HG03342 (cell line): ENCODE data around the gene PTCHD1.

Experiments
- ATAC-seq: cut with Tn5 transposase; IDR thresholded peaks from one replicate; pipeline ENCODE4 v1.9.1; 2021; ENCODE audit warnings: mild to moderate bottlenecking, moderate library complexity; ENCODE audit not compliant: unreplicated experiment

PTCHD1 gene

DNA sequence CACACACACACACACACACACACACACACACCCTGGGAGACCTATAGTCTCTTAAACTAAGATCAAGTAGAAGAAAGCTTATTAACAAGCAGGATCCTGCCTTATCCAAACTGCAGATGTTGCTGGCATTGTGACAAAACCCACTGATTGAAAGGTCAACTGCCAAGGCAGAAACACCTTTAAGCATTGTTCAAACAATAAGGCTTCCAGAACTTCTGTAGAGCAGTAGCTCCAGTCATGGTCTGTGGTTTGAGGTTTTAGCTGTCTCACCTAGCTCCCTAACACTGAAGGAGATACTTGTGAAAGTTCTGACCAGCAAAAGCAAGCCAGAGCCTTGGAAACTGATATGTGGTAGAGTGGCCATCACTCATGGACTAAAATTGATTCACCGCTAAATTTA, 59.8 kb downstream of the PTCHD1 start:
- no peak for ATAC-seq

- ATAC-seq, result no peak
Observed at GRCh38 chrX:23396263-23396662, 61.6 kb downstream of the PTCHD1 start.

GRCh38 chrX:23398570-23398969, 63.9 kb downstream of the PTCHD1 start:
- ATAC-seq, result no peak

DNA sequence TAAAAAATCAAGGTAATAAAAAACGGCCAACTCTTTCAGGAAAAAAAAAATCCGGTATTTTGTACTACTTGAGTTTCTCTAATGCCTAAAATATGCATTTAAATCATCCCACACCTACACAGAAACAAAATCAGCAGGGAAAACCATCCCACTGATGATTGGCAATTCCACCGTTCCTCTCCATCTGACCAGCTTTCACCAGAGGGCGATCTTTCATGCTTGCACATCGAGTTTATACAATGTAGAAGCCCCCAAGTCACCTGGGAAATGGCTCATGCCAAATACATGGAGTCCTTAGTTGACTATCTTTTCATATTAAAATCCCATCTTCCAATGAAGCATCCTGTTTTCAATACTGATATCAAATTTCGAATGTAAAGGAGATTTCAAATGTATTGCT, 69.2 kb downstream of the PTCHD1 start:
- ATAC-seq, result no peak

DNA sequence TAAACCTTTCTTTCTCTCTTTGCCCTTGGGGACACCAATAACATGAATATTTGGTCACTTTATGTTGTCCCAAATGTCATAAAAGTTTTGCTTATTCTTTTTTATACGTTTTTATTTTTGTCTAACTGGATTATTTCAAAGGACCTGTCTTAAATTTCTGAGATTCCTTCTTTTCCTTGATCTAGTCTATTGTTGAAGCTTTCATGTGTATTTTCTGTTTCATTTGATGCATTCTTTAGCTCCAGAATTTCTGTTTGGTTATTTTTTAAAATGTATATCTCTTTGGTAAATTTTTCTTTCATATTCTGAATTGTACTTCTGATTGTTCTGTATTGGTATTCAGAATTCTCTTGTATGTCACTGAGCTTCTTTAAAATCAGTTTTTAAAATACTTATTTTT, 88.3 kb downstream of the PTCHD1 start:
- no peak for ATAC-seq

GRCh38 chrX:23434356-23434884, 99.8 kb downstream of the PTCHD1 start:
- no peak for ATAC-seq

DNA sequence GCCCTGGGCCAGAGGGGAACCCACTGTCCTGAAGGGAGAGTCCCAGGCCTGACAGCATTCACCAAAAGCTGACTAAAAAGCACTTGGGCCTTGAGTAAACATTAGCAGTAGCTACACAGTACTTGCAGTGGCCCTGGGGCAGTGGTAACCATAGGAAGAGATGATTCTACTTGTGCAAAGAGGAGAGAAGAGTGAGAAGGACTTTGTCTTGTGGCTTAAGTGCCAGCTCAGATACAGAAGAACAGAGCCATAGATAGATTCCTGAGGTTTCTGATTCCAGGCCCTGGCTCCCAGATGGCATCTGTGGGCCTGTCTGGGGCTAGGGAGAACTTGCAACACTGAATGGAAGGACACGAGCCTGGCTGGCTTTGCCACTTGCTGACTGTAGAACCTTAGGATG, 100.5 kb downstream of the PTCHD1 start:
- ATAC-seq, result no peak

DNA sequence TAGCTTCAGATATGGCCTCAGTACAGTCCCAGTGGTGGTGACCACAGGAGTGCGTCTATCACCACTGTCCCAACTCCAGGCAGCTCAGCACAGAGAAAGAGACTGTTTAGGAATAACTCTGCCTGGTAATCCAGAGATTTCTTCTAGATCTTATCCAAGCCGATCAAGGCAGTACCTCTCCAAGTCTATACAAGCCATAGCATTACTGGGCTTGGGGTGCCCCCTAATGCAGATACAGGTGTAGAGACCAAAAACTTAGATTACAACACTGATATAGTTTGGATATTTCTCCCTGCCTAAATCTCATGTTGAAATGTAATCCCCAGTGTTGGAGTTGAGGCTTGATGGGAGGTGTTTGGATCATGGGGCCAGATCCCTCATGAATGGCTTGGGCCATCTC, 100.9 kb downstream of the PTCHD1 start:
- ATAC-seq, result no peak

- ATAC-seq, result no peak
Observed at GRCh38 chrX:23436875-23437274, 102.2 kb downstream of the PTCHD1 start.

DNA sequence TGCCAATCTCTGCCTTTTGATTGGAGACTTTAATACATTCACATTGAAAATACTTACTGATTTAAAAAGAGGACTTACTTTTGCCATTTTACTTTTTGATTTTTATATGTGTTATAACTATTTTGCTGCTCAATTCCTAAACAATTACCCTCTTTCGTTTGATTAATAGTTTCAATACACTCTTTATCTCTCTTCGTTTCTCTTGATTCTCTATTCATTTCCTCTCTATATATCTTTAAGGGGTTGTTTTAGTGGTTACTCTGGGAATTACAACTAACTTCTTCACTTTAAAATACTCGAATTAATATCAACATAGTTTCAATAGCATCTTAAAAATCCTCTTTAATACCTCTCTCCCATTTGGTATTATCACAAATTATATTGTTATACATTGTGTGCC, 116.6 kb downstream of the PTCHD1 start:
- no peak for ATAC-seq
